ENCODE measurements around the gene SMNDC1.
A peak's percentile ranks its signal among the peaks of the same experiment; 100 is the strongest.

Gene SMNDC1

DNA sequence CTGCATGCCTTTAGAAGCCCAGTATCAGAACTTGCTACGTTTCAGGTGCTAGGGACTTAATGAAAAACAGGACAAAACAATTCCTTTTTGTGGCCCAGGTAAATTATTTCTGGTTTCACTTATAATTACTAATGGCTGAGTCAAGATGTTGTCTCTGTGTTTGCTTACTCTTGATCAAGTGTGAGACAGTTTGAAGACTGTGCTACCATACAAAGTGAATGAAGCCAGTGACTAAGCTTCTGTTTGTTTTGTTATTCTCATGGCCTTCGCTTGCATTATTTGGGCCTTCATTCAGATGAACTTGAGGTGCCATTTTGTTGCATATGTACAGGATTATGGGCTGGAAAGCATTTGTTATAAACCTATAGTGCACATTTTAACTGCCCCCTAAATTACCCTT is 17.9 kb downstream of the SMNDC1 start:
- peaks cover 27% of the 10 kb centered on the region for H4K20me1 ChIP-seq
- H3K27ac ChIP-seq, result no peak overlapping the region
- no peaks in the 10 kb centered on the region for H3K4me1 ChIP-seq
- no peaks in the 10 kb centered on the region for H3K9me3 ChIP-seq
- H3K9ac ChIP-seq, result no peak overlapping the region
- H3K27me3 ChIP-seq, result no peaks in the 10 kb centered on the region
- H3K4me2 ChIP-seq, result no peak overlapping the region
- no peak for TF ChIP-seq Cebpa-rat (IDR thresholded peaks at IDR 0.05)
- peaks cover 71% of the 10 kb centered on the region for H3K36me3 ChIP-seq
- H3K4me3 ChIP-seq, result no peak overlapping the region

GRCh38 chr10:110285501-110285900 is 19.2 kb downstream of the SMNDC1 start:
- no peak overlapping the region for H3K4me3 ChIP-seq
- TF ChIP-seq Cebpa-rat (IDR thresholded peaks at IDR 0.05), result no peak
- H3K9me3 ChIP-seq, result no peaks in the 10 kb centered on the region
- no peak overlapping the region for H3K27ac ChIP-seq
- H3K9ac ChIP-seq, result no peak overlapping the region
- H3K27me3 ChIP-seq, result no peaks in the 10 kb centered on the region
- no peaks in the 10 kb centered on the region for H3K4me1 ChIP-seq
- peaks cover 63% of the 10 kb centered on the region for H3K36me3 ChIP-seq
- H3K4me2 ChIP-seq, result no peak overlapping the region
- 0 out of 2 replicates have a peak, but pooled peaks cover 15% of the 10 kb centered on the region for H4K20me1 ChIP-seq

DNA sequence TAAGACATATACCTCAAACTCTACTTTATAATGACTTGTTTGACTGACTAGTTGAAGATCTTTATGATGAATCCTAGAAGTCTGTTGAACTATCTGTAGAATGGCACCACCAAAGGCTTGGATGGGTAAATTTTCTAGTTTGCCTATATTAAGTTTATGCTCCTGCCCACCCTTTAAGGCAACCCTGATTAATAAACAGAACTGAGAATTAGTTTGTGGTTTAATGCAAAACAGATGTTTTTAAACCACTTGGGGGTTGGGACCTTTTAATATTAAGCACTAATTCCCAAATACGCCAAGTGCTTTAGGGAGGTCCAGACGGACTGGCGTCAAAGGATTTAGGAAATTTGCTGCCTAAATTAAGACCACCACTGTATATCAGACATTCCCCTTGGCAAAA is 20.5 kb downstream of the SMNDC1 start:
- Histone ChIP-seq H3K36me3 (peaks cover 59% of the 10 kb centered on the region), H3K9me3 (no peaks in the 10 kb centered on the region)
- TF ChIP-seq Cebpa-rat (IDR thresholded peaks at IDR 0.05), result no peak

DNA sequence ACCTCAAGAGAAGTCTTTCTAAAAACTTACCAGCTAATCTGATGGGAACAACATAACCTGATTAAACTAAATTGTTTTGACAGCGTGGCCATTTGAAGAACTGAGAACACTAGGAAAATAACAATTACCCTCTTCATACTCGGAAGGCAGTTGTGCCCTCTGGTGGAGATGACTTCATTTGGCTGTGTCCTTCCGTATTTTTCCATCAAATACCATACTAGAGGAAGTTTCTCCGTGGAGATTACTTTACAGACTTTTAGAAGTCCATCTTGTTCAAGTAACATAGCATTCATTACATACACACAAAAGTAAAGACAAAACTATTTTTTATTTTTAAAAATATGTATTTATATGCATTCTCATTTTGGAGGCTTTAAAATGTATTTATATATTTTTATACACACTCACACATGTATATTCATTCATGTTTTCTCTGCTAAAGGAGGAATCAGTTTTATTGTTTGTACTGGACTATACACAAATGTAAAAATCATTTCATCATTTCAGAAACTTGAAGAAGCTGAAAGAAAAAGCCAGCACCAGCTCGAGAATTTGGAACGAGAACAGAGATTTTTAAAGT is 25.2 kb downstream of the SMNDC1 start:
- TF ChIP-seq Cebpa-rat (IDR thresholded peaks at IDR 0.05), result no peak

More for the DNA sequence above, 20.5 kb downstream of the SMNDC1 start:
- no peak overlapping the region for H3K9ac ChIP-seq
- 0 out of 2 replicates have a peak, but pooled peaks cover 5% of the 10 kb centered on the region for H4K20me1 ChIP-seq
- peaks cover 2% of the 10 kb centered on the region for H3K4me1 ChIP-seq
- H3K27me3 ChIP-seq, result no peaks in the 10 kb centered on the region
- no peak overlapping the region for H3K4me3 ChIP-seq
- H3K4me2 ChIP-seq, result no peak overlapping the region
- no peak overlapping the region for H3K27ac ChIP-seq

DNA sequence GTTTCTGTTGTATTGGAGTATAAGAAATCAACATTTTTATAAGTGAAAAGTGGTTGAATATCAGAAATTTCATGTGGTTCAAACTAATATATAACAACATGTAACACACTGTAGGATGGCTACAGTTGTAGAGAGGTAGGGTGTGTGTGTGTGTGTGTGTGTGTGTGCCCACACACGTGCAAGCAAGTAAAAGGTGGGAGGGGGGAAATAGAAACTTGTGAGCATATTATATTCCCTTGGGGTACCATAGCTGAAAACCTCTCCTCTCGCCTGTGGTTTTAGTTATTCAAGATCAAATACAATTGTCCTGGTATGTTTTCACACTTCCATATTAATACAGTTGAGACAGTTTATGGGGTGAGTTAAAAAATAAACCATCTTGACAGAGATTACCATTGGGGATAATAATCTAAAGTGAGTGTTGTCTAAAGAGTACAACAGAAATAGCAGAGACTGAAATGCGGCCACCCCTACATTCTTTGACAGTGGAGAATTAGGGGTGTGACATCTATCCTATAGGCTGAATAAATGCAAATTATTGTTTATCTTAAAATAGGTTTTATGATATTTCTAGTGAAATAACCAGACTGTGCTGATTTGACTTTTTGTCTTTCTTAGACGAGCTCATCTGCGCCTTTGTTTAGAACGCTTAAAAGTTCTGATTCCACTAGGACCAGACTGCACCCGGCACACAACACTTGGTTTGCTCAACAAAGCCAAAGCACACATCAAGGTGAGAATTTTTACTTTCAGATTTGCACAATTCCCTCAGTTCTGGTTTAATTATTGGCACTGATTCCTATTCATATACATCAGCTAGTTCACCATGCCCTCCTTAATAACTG is 25.9 kb downstream of the SMNDC1 start:
- Histone ChIP-seq H3K4me3 (no peak overlapping the region), H3K4me1 (peaks cover 34% of the 10 kb centered on the region), H3K4me2 (peak overlapping the region; percentile 66)

More for the DNA sequence above, 25.2 kb downstream of the SMNDC1 start:
- H3K27me3 ChIP-seq, result no peaks in the 10 kb centered on the region
- H3K4me3 ChIP-seq, result no peak overlapping the region
- peaks cover 41% of the 10 kb centered on the region for H4K20me1 ChIP-seq
- H3K4me2 ChIP-seq, result peak overlapping the region; percentile 66
- no peak overlapping the region for H3K27ac ChIP-seq
- peaks cover 26% of the 10 kb centered on the region for H3K4me1 ChIP-seq
- no peaks in the 10 kb centered on the region for H3K9me3 ChIP-seq
- H3K9ac ChIP-seq, result peak overlapping the region; percentile 7; the same call in 1 of the 2 replicates
- H3K36me3 ChIP-seq, result peaks cover 13% of the 10 kb centered on the region

DNA sequence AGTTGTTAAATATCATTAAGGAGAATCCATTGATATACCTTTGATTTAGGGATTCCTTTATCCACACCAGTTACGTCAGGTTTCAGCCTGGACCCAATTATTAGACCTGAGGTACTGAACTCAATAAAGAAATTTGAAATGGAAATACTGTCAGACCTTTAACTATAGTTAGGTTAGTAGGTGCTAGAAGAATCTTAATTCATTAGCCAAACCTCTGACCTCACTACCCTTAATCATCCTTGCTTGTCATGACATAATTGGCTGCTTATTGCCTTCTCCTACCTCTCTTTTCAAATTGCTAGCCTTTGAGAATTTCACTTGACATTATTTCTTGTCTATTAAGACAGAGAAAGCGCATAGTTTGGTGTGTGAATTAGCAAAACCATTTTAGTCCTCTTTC is 27.1 kb downstream of the SMNDC1 start:
- Histone ChIP-seq H3K36me3 (peaks cover 11% of the 10 kb centered on the region), H3K9ac (no peak overlapping the region), H3K27ac (no peak overlapping the region), H3K4me3 (no peak overlapping the region), H3K27me3 (no peaks in the 10 kb centered on the region), H3K9me3 (no peaks in the 10 kb centered on the region), H3K4me2 (no peak overlapping the region; the same call in 1 of the 2 replicates), H4K20me1 (peaks cover 51% of the 10 kb centered on the region), H3K4me1 (peaks cover 44% of the 10 kb centered on the region)
- TF ChIP-seq Cebpa-rat (IDR thresholded peaks at IDR 0.05), result no peak

More for the DNA sequence above, 25.9 kb downstream of the SMNDC1 start:
- TF ChIP-seq Cebpa-rat (IDR thresholded peaks at IDR 0.05), result no peak
- Histone ChIP-seq H3K36me3 (peaks cover 11% of the 10 kb centered on the region), H3K9me3 (no peaks in the 10 kb centered on the region), H3K9ac (peak overlapping the region; percentile 7; the same call in 1 of the 2 replicates), H3K27ac (no peak overlapping the region), H4K20me1 (peaks cover 48% of the 10 kb centered on the region), H3K27me3 (no peaks in the 10 kb centered on the region)

DNA sequence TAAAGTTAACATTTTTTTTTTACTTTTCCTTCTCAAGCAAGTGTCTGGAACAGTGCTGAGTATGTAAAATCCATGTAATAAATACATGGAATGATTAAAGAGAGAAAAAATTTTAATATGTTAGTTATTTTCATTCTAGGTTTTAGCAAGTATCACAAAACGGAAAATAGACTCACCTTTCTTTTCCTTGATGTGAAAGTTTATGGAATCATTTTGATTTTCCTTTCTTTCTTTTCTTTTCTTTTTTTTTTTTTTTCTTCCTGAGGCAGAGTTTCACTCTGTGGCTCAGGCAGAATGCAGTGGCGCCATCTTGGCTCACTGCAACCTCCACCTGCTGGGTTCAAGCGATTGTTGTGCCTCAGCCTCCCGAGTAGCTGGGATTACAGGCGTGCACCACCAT is 28.1 kb downstream of the SMNDC1 start:
- Histone ChIP-seq H3K9ac (no peak overlapping the region), H3K36me3 (peaks cover 11% of the 10 kb centered on the region), H3K4me2 (no peak overlapping the region), H3K4me1 (peaks cover 44% of the 10 kb centered on the region), H3K27me3 (no peaks in the 10 kb centered on the region), H3K9me3 (no peaks in the 10 kb centered on the region), H4K20me1 (peaks cover 58% of the 10 kb centered on the region), H3K27ac (no peak overlapping the region), H3K4me3 (no peak overlapping the region)
- no peak for TF ChIP-seq Cebpa-rat (IDR thresholded peaks at IDR 0.05)

GRCh38 chr10:110275128-110275729 is 29.5 kb downstream of the SMNDC1 start:
- Histone ChIP-seq H3K27ac (no peak overlapping the region), H3K4me1 (peaks cover 44% of the 10 kb centered on the region), H3K9ac (no peak overlapping the region), H3K27me3 (no peaks in the 10 kb centered on the region), H3K36me3 (peaks cover 5% of the 10 kb centered on the region), H3K4me2 (0 out of 2 replicates have a peak overlapping the region, but pooled peaks have one; percentile 9), H3K4me3 (no peak overlapping the region), H3K9me3 (no peaks in the 10 kb centered on the region), H4K20me1 (peaks cover 68% of the 10 kb centered on the region)
- no peak for TF ChIP-seq Cebpa-rat (IDR thresholded peaks at IDR 0.05)

DNA sequence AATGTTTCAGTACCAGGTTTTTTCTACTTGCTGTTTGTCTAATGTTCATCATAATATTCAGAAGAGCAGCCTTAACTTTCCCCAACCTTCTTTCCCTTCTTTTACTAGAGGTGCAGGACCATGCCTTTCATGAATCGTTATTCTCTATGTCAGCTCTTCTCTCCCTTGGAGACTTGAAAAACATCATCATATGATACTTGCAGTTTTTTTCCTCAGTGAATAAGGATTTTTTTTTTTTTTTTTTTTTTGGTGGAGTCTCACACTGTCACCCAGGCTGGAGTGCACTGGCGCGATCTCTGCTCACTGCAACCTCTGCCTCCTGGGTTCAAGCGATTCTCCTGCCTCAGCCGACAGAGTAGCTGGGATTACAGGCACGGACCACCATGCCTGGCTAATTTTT is 30.1 kb downstream of the SMNDC1 start:
- no peaks in the 10 kb centered on the region for H3K27me3 ChIP-seq
- H3K9ac ChIP-seq, result no peak overlapping the region
- no peak overlapping the region for H3K27ac ChIP-seq
- H3K4me1 ChIP-seq, result peaks cover 50% of the 10 kb centered on the region
- 0 out of 2 replicates have a peak overlapping the region, but pooled peaks have one; percentile 9 for H3K4me2 ChIP-seq
- no peak overlapping the region for H3K4me3 ChIP-seq
- no peaks in the 10 kb centered on the region; the same call in 1 of the 2 replicates for H3K36me3 ChIP-seq
- peaks cover 72% of the 10 kb centered on the region for H4K20me1 ChIP-seq
- no peaks in the 10 kb centered on the region for H3K9me3 ChIP-seq
- TF ChIP-seq Cebpa-rat (IDR thresholded peaks at IDR 0.05), result no peak

Measured in BLaER1 (cell line).